Natural killer cell (primary cell): ENCODE data around the gene NPM1. TPM values are rescaled to one million over a fixed set of nuclear protein-coding genes. Genes with fewer than 3 reads are reported as not detected.
"Not testable (repeated sequence)": the region's sequence is repeated elsewhere in the genome, so short reads cannot be mapped to it uniquely, and the experiment has no call there.

Source experiments
- ATAC-seq, 3 donors: fragments of 150-1000 bp in 2 of 3; fragments of 200-7000 bp in 1 of 3; cut with Tn5 transposase; 1 replicate in 1 of 3; 2 replicates in 2 of 3; pipeline ENCODE4 v1.10.0; 2021; ENCODE audit warnings: mild to moderate bottlenecking in 2 of 3, moderate library complexity in 2 of 3
- DNase-seq, 2 donors: peaks; one replicate each; pipeline versions ENCODE4 v3.0.0 to v3.0.0-alpha.2; 2013 to 2021; ENCODE audit warnings: mixed read lengths in 1 of 2
- H3K27ac ChIP-seq: one replicate; pipeline ENCODE4 v1.5.1; 2013; ENCODE audit warnings: mild to moderate bottlenecking, low read length
- H3K27me3 ChIP-seq: one replicate; pipeline ENCODE4 v1.6.1; 2013; ENCODE audit warnings: low read length; ENCODE audit not compliant: control insufficient read depth, insufficient read depth
- H3K36me3 ChIP-seq: one replicate; pipeline ENCODE4 v1.6.1; 2013; ENCODE audit warnings: low read length; ENCODE audit not compliant: control insufficient read depth, insufficient read depth
- H3K4me1 ChIP-seq: one replicate; pipeline ENCODE4 v1.6.1; 2013; ENCODE audit warnings: low read length; ENCODE audit not compliant: control insufficient read depth, insufficient read depth
- H3K4me3 ChIP-seq: one replicate; pipeline ENCODE4 v1.5.1; 2013; ENCODE audit warnings: low read length
- H3K9me3 ChIP-seq: one replicate; pipeline ENCODE4 v1.6.1; 2013; ENCODE audit warnings: low read length; ENCODE audit not compliant: control insufficient read depth, insufficient read depth
- H3K27ac Mint-ChIP-seq, 2 donors: one replicate each; pipeline ENCODE4 v1.8.0; 2022; ENCODE audit warnings: mild to moderate bottlenecking in 2 of 2, mixed read lengths in 2 of 2, moderate library complexity in 1 of 2
- H3K27me3 Mint-ChIP-seq, 2 donors: one replicate each; pipeline ENCODE4 v1.8.0; 2022; ENCODE audit warnings: low read depth in 2 of 2, mixed read lengths in 2 of 2
- H3K36me3 Mint-ChIP-seq: one replicate; pipeline ENCODE4 v1.8.0; 2022; ENCODE audit warnings: mixed read lengths
- H3K4me1 Mint-ChIP-seq, 2 donors: one replicate each; pipeline ENCODE4 v1.8.0; 2022; ENCODE audit warnings: mixed read lengths in 2 of 2
- H3K4me3 Mint-ChIP-seq: one replicate; pipeline ENCODE4 v1.8.0; 2022; ENCODE audit warnings: mild to moderate bottlenecking, moderate library complexity, mixed read lengths
- H3K9me3 Mint-ChIP-seq, 2 donors: one replicate each; pipeline ENCODE4 v1.8.0; 2022; ENCODE audit warnings: mixed read lengths in 2 of 2
- WGBS: methylation state at CpG from one replicate; pipeline ENCODE4 v1.1.7; 2013; ENCODE audit warnings: missing lambda C conversion rate; ENCODE audit not compliant: insufficient coverage; 5-methylcytosine and 5-hydroxymethylcytosine counted together
- intact Hi-C: fragments of 100-400 bp; cut with micrococcal nuclease; formaldehyde crosslinking; loops from one replicate; pipeline ENCODE4 v1.14.2; 2022
- total RNA-seq, 4 donors: library from RNA; stranded (reverse); fragments of 120-200 nt in 1 of 4; gene quantifications; one replicate each; pipeline versions ENCODE4 v1.2.3 to v1.2.4, GENCODE V29; 2013 to 2022
- TF ChIP-seq, protein P1 (sequence below): fragments of 200-600 bp; IDR thresholded peaks from one replicate; pipeline ENCODE4 v1.8.0; 2022; ENCODE audit warnings: antibody characterized with exemption

The NPM1 gene
- total RNA-seq, 3 donors from 2014 or later (not counting 1 experiment from before 2014, with no cell fraction given), result 440 to 554 (median 454) TPM

DNA sequence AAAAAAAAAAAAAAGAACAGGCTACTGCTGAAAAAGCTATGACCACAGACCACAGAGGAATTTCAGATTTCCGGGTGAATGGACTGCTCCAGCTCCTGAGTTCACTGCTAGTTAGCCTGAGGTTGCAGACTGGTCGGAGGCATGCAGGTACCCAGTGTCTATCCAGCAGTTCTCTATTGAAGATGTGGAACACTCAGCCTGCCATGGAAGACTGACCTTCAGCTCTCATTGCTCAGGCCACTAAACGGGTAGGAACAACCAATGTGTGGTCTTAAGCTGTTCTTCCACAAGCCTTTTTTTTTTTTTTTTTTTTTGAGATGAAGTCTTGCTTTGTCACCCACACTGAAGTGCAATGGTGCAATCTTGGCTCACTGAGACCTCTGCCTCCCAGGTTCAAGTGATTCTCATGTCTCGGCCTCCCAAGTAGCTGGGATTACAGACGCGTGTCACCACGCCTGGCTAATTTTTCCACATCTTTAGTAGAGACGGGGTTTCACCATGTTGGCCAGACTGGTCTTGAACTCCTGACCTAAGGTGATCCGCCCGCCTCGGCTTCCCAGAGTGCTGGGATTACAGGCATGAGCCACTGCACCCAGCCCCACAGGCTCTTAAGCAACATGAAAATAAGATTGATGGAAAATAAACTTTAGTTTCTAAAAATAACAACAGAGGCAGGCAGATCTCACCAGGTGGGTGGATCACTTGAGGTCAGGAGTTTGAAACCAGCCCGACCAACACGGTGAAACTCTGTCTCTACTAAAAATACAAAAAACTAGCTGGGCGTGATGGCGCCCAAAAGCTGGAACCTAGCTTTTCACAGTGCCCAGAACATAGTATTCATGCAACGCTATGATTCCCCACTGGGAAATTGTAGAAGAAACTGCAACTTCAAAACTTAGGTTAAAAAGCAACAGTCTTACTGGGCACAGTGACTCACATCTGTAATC lies 20.0 kb upstream of the NPM1 start:
- Histone ChIP-seq H3K4me3 (no peak overlapping the region), H3K9me3 (no peaks in the 10 kb centered on the region), H3K27me3 (no peaks in the 10 kb centered on the region), H3K4me1 (peaks cover 2% of the 10 kb centered on the region), H3K36me3 (no peaks in the 10 kb centered on the region), H3K27ac (no peak overlapping the region)
- 56% methylated on average over 16 of the region's 16 CpGs for WGBS
- Mint-ChIP-seq H3K9me3 (no peaks in the 10 kb centered on the region), H3K27me3 (peaks cover 15 to 24% of the 10 kb centered on the region in 2 donors), H3K36me3 (no peaks in the 10 kb centered on the region), H3K4me3 (no peak overlapping the region), H3K4me1 (peaks cover 0 to 4% of the 10 kb centered on the region in 2 donors), H3K27ac (no peak overlapping the region)
- intact Hi-C loops, result no loop called here
- ATAC-seq, result no peak
- no peak for DNase-seq
- TF ChIP-seq, protein P1, sequence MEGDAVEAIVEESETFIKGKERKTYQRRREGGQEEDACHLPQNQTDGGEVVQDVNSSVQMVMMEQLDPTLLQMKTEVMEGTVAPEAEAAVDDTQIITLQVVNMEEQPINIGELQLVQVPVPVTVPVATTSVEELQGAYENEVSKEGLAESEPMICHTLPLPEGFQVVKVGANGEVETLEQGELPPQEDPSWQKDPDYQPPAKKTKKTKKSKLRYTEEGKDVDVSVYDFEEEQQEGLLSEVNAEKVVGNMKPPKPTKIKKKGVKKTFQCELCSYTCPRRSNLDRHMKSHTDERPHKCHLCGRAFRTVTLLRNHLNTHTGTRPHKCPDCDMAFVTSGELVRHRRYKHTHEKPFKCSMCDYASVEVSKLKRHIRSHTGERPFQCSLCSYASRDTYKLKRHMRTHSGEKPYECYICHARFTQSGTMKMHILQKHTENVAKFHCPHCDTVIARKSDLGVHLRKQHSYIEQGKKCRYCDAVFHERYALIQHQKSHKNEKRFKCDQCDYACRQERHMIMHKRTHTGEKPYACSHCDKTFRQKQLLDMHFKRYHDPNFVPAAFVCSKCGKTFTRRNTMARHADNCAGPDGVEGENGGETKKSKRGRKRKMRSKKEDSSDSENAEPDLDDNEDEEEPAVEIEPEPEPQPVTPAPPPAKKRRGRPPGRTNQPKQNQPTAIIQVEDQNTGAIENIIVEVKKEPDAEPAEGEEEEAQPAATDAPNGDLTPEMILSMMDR, result no peak

DNA sequence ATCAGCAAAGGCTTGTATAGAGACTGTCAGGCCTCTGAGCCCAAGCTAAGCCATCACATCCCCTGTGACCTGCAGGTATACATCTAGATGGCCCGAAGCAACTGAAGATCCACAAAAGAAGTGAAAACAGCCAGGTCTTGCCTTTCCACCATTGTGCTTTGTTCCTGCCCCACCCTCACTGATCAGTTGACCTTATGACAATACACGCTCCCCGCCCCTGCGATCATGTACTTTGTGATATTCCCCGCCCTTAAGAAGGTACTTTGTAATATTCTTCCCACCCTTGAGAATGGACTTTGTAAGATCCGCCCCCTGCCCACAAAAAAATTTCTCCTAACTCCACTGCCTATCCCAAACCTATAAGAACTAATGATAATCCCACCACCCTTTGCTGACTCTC lies 18.6 kb upstream of the NPM1 start:
- 93% methylated on average over 6 of the region's 6 CpGs for WGBS
- Mint-ChIP-seq H3K4me1 (peaks cover 0 to 4% of the 10 kb centered on the region in 2 donors), H3K9me3 (no peaks in the 10 kb centered on the region), H3K27ac (no peak overlapping the region), H3K27me3 (peaks cover 10 to 17% of the 10 kb centered on the region in 2 donors), H3K36me3 (no peaks in the 10 kb centered on the region), H3K4me3 (no peak overlapping the region)
- Histone ChIP-seq H3K27me3 (no peaks in the 10 kb centered on the region), H3K36me3 (no peaks in the 10 kb centered on the region), H3K4me1 (peaks cover 2% of the 10 kb centered on the region), H3K4me3 (no peak overlapping the region), H3K9me3 (no peaks in the 10 kb centered on the region), H3K27ac (no peak overlapping the region)
- intact Hi-C loops, result no loop called here
- TF ChIP-seq, protein P1, result no peak
- ATAC-seq (no peak), DNase-seq (no peak)

DNA sequence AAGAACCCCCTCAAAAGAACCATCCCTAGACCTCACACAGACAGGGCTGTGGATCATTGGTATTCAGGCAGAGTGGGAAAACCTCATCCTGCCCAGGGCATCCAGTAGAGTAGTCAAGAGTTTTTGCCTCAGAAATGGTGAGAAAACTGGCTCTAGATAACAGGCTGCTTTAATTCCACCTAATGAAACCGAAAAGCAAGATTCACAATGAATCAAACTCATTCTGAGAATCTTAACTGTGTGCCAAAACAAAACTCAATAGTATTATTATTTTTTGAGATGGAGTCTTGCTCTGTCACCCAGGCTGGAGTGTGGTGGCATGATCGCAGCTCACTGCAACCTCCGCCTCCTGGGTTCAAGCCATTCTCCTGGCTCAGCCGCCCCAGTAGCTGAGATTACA lies 17.8 kb upstream of the NPM1 start:
- H3K9me3 Mint-ChIP-seq, result no peaks in the 10 kb centered on the region
- 94% methylated on average over 4 of the region's 4 CpGs for WGBS
- intact Hi-C loops, result no loop called here

DNA sequence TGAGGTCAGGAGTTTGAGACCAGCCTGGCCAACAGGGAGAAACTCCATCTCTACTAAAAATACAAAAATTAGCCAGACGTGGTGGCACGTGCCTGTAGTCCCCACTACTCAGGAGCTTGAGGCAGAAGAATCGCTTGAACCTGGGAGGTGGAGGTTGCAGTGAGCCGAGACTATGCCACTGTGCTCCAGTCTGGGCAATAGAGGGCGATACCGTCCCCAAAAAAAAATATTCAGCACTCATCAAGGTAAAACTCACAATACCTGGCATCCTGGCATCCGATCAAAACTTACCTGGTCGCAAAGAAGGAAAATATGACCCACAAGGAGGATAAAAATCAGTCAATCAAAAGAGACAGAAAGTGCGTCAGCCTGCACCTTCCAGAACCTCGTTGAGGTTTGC lies 16.8 kb upstream of the NPM1 start:
- H3K9me3 Mint-ChIP-seq, H3K27me3 ChIP-seq, ATAC-seq, H3K36me3 ChIP-seq, H3K9me3 ChIP-seq, DNase-seq, H3K4me1 Mint-ChIP-seq, H3K36me3 Mint-ChIP-seq, H3K27ac ChIP-seq, intact Hi-C loops, H3K4me3 Mint-ChIP-seq, H3K4me1 ChIP-seq, H3K27ac Mint-ChIP-seq, H3K4me3 ChIP-seq: not testable (repeated sequence)
- H3K27me3 Mint-ChIP-seq, result peaks cover 0 to 19% of the 10 kb centered on the region in 2 donors
- WGBS, result 56% methylated on average over 10 of the region's 10 CpGs

More for the DNA sequence above, 17.8 kb upstream of the NPM1 start:
- no peak overlapping the region for H3K4me3 ChIP-seq
- no peaks in the 10 kb centered on the region for H3K27me3 ChIP-seq
- ATAC-seq, result no peak
- no peak overlapping the region for H3K4me3 Mint-ChIP-seq
- TF ChIP-seq, protein P1, result no peak
- no peaks in the 10 kb centered on the region for H3K9me3 ChIP-seq
- no peak for DNase-seq
- peaks cover 2% of the 10 kb centered on the region for H3K4me1 ChIP-seq
- H3K4me1 Mint-ChIP-seq, result peaks cover 0 to 4% of the 10 kb centered on the region in 2 donors
- H3K36me3 ChIP-seq, result no peaks in the 10 kb centered on the region
- no peak overlapping the region for H3K27ac ChIP-seq
- H3K27me3 Mint-ChIP-seq, result peaks cover 8 to 19% of the 10 kb centered on the region in 2 donors
- H3K27ac Mint-ChIP-seq, result no peak overlapping the region
- no peaks in the 10 kb centered on the region for H3K36me3 Mint-ChIP-seq
